ENCODE results near the gene PHRF1. TPM values are rescaled to one million over a fixed set of nuclear protein-coding genes. Genes with fewer than 3 reads are reported as not detected.

Gene PHRF1
- total RNA-seq, 2 experiments from 2014 or later: 46.0 to 47.4 TPM

DNA sequence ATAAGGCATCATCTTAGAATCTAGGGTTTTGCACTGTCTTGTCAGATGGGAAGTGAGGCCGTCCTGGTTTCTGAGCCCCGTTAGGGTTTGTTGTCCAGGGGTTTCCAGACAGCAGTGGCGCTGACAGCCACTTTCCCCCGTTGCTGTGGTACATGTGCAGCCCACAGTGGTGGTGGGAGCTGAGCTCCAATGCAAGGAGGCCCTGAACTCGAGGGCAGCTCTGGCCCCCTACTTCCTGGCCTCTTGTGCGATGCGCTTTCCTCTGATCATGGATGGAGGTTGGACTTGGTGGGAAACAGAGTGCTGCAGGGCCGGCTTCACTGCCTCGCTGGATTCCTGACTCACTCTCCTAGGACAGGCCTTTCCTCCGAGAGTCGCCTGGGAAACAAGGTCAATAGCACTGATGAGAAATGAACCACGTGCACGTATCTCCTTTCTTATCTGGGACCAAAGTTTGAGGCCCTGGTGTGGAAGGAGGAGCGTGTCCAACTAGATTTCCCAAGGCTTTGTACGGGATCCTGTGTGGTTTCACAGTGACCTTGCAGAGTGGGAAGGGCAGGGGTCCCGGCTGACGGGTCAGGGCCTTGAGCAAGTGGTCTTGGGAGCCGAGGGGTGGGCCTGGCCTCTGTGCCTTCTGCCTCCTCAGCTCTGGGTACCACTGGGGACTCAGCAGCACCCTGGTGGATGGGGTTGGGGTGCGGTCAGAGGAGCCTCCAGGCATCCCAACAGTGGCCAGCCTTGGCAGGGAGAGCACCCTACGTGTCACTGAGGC, 3.7 kb downstream of the PHRF1 start:
- POLR2A ChIA-PET: interaction anchor here (0.9 kb wide), 1 partner anchor 11 kb away, joined by 3 read pairs; no protein-coding TSS in a partner anchor
- CTCF ChIA-PET: no interaction called here

DNA sequence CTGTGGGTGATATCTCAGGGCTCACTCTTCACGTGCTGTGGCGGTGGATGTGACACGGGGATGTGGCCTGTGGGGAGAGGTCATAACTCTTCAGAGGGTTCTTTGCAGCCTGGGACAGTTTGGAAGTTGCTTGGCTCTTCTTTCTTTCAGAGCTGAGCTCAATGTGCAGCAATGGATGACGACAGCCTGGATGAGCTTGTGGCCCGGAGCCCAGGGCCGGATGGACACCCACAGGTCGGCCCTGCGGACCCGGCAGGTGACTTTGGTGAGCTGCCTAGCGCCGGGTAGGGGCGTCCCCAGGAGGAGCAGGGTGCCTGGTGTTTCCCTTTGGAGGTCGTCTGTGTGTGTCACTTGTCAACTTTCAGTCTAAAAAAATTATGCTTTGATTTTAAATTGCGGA, 5.1 kb downstream of the PHRF1 start:
- ChIA-PET CTCF (interaction anchor here (0.7 kb wide), 1 partner anchor 158 kb away, joined by 4 read pairs; no protein-coding TSS in a partner anchor), POLR2A (interaction anchor here (0.7 kb wide), 1 partner anchor 131 kb away, joined by 4 read pairs; no protein-coding TSS in a partner anchor)

DNA sequence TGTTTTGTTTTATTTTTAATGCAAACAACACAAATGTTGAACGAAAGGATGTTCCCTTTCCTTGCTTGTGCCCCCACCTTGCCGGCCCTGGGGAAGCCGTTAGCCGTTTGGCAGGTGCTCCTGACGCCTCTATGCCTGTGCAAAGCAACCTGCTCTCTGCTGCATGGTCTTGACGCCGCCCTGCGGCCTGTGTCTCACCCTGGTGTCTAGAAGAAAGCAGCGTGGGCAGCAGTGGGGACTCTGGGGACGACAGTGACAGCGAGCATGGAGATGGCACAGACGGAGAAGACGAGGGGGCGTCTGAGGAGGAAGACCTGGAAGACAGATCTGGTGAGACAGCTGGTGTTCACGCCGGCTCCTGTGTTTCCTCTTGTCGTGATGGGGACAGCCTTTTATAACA, 5.5 kb downstream of the PHRF1 start:
- ChIA-PET POLR2A (no interaction called here), CTCF (interaction anchor here (0.7 kb wide), 1 partner anchor 157 kb away, joined by 4 read pairs; no protein-coding TSS in a partner anchor)

DNA sequence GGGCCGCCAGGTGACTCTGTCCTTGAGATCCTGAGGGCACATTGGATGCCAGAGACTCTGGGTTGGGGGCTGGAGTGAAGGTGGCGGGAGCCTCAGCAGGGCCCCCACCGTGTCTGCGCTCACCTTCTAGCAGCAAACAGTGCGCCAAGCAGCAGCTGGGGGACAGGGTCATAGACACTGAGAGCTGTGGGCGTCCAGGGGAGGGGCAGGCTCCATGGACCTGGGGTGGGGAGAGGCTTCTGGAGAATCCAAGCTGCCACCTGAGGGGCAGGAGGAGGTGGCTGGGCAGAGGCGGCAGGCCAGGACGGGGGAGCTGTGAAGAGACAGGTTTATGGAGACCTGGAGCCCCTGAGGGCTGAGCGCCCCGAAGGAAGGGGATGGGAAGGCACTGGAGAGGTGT, 8.0 kb downstream of the PHRF1 start:
- POLR2A ChIA-PET: interaction anchor here (0.7 kb wide), 1 partner anchor 50 kb away, joined by 4 read pairs; no protein-coding TSS in a partner anchor

DNA sequence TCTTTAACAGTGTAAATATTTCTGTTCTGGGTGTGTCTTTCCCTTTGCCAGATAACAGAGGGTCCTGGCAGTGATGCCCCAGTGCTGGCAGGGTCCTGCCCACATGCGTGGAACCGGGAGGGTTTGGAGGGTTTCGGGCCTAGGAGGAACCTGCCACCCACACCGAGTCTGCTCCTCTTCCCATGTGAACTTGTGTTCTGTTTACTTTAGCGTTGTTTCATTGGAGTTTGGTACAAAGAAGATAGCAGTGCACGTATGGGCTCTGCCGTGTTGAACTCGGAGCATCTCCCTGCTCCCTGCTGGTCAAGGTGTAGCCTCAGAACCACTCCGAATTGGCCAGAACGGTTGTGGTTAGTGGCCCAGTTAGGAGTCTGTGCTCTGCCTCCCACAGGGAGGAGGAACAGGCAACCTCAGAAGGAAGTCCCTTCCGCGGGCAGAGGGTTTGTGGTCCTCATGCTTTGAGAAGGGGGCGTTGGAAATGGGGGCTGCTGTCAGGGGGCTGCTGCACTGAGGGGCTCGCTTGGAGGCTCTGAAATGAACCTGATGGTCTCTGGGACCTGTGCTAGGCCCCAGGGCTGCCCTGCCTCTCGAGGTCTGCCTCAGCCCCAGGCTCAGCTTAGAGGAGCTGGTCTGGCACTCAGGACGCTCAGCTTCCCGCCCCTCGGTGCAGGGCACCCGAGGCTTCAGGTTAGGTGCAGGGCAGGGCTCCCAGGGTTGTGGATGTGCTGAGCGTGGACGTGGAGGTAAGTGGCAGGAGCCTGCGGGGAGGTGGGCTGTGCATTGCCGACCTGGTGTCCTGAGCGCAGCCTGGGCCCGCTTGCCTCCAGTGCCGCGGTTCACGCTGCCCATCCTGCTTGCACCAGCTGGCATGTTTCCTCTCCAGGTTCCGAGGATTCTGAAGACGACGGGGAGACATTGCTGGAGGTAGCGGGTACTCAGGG, 10.4 kb downstream of the PHRF1 start:
- CTCF ChIA-PET: interaction anchor here (3.7 kb wide), 1 partner anchor 32 kb away, joined by 12 read pairs; no protein-coding TSS in a partner anchor
- POLR2A ChIA-PET: interaction anchor here (0.9 kb wide), 1 partner anchor 9 kb away, joined by 3 read pairs; no protein-coding TSS in a partner anchor

More for the DNA sequence above, 8.0 kb downstream of the PHRF1 start:
- CTCF ChIA-PET: no interaction called here

DNA sequence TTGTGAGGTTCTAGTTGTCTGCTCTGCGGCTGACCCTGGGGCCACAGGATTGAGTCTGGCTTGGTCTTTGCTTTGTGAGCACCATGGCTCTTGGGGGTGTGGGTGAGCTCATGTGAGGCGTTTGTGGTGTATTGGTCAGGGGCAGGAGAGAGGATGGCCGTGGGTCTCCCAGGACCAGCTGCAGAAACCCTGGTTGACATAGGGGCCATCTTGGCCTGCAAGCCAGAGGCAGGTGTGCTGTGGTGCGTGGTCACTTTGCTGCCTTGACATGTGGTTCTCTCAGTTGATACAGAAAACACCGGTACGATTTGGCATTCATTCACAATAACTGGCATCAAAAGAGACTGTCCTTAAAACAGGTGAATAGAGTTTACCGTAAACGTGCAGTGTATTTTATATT, 11.3 kb downstream of the PHRF1 start:
- ChIA-PET POLR2A (interaction anchor here (0.9 to 1.5 kb wide), 2 partner anchors 10 to 12 kb away, joined by 3 read pairs; partner anchors contain the start of gene PHRF1), CTCF (interaction anchor here (0.9 to 3.7 kb wide), 2 partner anchors 12 to 33 kb away, joined by 3 to 12 read pairs; no protein-coding TSS in a partner anchor)

DNA sequence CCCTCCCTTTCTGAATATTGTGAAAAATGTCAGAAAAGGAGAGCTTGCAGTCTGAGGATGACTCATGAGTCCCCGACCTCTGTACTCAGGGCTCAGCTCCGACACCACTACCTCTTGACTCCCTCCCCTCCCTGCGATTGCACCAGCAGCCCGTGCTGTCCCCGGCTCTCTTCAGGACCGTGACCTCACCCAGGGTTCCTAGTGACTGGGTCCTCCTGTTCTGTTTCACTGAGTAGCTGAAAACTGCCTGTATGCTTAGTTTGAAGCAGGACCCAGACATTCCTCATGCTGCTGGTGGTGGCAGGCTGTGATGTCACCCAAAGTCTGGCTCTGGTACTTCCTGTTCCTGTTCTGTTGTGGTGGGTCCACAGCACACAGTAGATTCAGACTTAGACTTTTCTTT, 11.7 kb downstream of the PHRF1 start:
- CTCF ChIA-PET: interaction anchor here (0.9 to 3.7 kb wide), 3 partner anchors 9 to 34 kb away, joined by 3 to 12 read pairs (median 3); no protein-coding TSS in a partner anchor
- POLR2A ChIA-PET: interaction anchor here (0.6 to 1.5 kb wide), 3 partner anchors 11 to 82 kb away, joined by 3 read pairs; partner anchors contain the start of gene PHRF1

DNA sequence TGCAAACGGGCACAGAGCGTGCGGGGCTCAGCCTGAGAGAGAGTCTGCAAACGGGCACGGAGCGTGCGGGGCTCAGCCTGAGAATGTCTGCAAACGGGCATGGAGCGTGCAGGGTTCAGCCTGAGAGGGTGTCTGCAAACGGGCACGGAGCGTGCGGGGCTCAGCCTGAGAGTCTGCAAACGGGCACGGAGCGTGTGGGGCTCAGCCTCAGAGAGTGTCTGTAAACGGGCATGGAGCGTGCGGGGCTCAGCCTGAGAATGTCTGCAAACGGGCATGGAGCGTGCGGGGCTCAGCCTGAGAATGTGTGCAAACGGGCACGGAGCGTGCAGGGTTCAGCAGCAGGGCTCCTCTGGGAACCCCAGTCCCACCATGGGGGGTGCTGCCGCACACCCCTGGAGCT, 13.5 kb downstream of the PHRF1 start:
- ChIA-PET CTCF (interaction anchor here (3.7 kb wide), 1 partner anchor 35 kb away, joined by 12 read pairs; no protein-coding TSS in a partner anchor), POLR2A (no interaction called here)

DNA sequence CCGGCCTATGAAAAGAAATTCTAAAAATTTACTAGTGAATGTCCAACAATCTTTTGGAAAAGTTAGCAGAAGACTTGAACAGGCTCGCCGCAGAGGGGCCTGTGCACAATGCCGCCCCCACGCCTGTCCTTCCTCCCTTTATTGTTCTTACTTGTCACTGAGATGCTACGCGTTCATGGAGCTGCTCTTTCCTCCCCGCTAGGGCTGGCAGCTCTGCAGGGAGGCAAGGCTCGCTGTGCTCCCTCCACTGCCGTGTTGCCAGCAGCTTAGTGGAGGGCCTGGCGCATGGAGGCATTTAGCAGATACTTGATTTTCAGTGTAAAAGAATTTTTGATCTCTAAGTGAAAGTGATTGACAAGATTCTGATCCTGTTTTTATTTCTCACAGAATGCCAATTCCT, 14.7 kb downstream of the PHRF1 start:
- ChIA-PET POLR2A (interaction anchor here (0.6 kb wide), 1 partner anchor 187 kb away, joined by 3 read pairs; no protein-coding TSS in a partner anchor), CTCF (interaction anchor here (0.7 kb wide), 1 partner anchor 23 kb away, joined by 4 read pairs; no protein-coding TSS in a partner anchor)

DNA sequence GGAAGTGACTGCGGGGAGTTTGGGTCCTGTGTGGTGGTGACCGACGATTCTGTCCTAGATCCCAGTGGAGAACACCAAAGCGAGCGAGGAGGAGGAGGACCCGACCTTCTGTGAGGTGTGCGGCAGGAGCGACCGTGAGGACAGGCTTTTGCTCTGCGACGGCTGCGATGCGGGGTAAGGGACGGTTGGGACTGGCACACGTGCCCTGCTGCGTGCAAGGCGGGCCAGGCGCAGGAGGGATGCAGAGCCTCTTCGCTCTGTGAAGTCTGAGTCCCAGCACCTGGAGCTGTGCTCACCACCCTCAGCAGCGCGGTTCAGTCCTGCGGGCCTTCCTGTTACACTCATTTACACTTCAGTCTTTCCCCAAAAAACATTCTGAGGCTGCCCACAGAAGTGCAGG, 16.2 kb downstream of the PHRF1 start:
- POLR2A ChIA-PET: no interaction called here
- CTCF ChIA-PET: no interaction called here

DNA sequence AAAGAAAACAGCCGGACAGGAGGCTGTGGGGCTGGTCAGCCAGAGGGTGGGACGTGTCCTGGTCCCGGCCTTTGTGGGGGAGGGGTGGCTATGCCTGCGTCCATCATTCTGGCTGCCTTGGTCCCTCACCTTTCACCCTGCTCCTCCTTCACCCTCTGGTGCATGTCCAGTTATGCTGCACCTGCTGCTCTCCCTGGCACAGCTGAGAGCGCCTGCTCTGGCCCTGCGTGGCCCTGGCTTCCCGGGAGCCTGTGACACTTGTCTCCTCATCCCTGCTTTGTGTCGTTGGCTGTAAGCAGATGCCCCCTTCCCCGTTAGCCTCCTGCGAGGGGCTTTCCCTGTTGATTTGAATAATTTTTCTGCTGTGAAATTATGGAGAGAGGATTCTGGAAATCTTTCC, 16.6 kb downstream of the PHRF1 start:
- CTCF ChIA-PET: no interaction called here
- POLR2A ChIA-PET: no interaction called here

DNA sequence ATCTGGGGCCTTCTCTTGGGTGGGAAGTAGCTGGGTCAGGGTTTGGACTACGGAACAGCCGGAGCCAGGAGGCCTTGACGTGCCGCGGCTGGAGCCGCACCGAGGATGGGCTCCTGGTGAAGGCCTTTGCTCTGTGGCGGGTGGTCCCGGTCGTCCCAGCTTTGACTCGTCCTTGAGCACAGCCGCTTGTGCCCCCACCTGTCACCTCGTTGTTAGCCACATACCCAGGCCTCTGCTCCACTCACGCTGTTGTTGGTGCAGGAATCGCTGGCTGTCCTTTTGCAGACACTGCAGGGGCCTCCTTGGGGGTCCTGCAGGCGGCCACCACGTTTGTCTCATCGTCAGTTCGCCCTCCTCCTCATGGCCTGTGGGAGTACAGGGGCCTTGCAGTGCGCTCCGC, 17.1 kb downstream of the PHRF1 start:
- POLR2A ChIA-PET: no interaction called here
- CTCF ChIA-PET: no interaction called here

DNA sequence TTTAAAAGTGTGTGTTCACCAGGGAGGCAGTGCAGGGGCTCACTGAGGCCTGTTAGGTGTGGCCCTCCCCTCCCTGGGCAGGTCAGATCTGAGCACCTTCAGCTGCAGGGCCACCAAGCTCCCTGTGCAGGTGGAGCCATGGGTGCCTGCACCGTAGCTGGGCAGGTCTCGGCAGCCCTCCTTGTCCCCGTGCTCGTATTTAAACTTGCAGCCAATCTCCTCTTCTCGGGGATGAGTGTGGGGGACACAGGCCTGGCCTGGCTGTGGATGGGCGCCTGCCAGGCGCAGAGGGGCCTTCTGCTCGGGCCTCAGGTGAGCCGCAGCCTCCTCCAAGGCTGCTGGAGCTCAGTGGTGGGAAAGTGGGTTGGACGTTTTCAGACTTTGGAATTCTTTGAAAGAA, 19.1 kb downstream of the PHRF1 start:
- ChIA-PET POLR2A (no interaction called here), CTCF (no interaction called here)

DNA sequence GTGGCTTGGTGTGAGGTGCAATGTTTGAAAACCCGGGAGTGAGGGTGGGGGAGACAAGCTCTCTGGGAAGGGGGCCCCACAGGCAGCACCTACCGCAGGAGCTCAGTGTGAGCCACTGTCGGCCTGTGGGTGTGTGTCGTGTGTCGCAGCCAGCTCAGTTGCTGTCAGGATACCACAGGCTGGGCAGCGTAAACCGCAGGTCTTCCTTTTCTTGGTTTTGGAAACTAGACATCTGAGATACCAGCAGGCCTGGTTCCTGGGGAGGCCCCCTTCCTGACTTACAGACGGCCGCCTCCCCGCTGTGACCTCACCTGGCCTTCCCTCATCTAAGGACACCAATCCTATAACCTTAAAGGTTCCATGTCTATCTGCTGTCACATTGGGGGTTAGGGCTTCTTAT, 20.1 kb downstream of the PHRF1 start:
- ChIA-PET CTCF (no interaction called here), POLR2A (no interaction called here)

DNA sequence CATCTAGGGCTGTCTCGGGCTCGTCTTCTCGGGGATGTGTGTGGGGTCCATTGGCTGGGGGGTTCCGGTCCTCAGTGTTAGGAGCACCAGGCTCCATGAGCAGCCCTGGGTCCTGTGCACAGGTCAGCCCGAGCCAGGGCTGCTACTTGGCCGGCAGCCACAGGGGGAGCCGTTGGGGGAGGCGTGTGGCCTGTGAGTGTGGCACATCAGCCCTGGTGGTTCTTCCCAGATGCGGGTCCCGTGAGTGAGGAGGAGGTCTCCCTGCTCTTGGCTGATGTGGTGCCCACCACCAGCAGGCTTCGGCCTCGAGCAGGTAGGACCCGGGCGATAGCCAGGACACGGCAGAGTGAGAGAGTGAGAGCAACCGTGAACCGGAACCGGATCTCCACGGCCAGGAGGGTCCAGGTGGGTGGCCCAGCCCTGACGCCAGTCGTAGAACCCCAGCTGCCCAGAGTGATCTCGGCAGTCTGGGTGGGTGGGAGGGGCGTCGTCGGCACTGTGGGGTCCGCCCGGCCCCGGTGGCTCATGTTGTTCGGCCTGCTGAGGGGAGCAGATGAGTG, 21.0 kb downstream of the PHRF1 start:
- ChIA-PET POLR2A (no interaction called here), CTCF (no interaction called here)

DNA sequence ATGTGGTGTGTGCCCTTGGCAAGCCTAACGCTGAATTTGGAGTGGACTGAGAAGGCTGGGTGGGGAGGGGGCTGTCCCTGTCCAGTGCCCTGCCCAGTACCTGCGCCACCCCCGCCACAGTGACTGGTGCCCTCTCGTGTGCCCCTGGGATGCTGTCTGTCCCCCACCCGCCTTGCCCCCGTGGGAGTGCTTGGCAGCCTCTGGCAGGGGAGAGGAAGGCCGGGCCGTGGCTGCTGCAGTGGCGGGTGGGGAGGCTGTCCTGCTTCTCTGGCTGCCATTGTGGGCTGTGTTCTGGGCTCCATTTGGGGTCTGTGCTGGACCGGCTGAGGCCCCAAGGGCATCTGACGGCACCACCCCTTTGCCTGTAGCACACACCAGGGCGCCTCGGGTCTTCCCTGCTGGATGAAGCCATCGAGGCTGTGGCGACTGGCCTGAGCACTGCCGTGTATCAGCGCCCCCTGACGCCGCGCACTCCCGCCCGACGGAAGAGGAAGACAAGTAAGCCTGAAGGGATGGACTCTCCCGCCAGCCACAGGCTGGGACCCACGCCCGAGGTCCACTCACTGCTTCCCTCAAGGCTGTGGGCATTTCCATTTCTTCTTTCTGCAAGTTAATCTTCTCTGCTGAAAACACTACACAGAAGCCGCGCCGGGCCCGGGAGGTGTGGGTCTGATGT, 21.9 kb downstream of the PHRF1 start:
- ChIA-PET POLR2A (no interaction called here), CTCF (no interaction called here)

DNA sequence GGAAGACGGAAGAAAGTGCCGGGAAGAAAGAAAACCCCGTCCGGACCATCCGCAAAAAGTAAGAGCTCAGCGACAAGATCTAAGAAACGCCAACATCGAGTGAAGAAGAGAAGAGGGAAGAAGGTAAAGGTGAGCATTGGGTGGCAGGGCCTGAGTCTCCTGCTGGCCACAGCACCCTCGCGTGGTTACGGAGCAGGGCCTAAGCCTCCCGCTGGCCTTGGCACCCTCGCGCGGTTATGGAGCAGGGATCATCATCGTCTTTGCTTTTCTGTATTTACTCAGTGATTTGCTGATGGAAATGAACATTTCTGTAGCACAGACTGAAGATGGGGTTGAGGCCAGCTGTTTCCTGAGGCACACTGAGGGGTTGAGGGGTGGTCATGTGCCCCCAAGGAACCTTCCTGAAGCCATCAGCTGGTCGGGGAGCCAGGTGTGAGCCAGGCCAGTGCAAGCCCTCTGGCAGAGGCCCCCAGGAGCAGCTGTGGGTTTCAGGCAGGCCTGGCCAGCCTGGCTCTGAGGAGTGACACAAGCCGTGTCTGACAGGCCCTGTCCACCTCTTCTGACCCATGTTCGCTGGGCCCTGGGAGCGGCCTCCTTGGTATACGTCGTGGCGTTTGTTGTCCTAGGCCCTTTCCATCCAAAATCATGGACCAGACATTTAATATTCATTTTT, 25.4 kb downstream of the PHRF1 start:
- ChIA-PET POLR2A (no interaction called here), CTCF (no interaction called here)

DNA sequence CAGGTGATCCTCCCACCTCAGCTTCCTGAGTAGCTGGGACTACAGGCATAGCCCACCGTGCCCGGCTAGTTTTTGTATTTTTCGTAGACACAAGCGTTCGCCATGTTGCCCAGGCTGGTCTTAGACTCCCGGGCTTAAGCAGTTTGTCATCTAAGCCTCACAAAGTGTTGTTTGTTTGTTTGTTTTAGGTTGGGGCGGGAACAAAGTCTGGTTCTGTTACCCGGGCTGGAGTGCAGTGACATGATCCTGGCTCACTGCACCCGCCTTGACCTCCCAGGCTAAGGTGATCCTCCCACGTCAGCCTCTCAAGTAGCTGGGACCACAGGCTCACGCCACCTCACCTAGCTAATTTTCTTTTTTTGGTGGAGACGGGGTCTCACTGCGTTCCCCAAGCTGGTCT, 26.9 kb downstream of the PHRF1 start:
- CTCF ChIA-PET: no interaction called here
- POLR2A ChIA-PET: interaction anchor here (0.7 kb wide), 1 partner anchor 42 kb away, joined by 9 read pairs; no protein-coding TSS in a partner anchor

Data from activated CD8-positive, alpha-beta memory T cell treated with anti-CD3 and anti-CD28 coated beads for 36 hours (primary cell).